ENCODE results near the gene NDUFV1. TPM values are rescaled to one million over a fixed set of nuclear protein-coding genes. Genes with fewer than 3 reads are reported as not detected.

Gene NDUFV1
- total and polyA plus RNA-seq, 3 donors from 2014 or later = 187 to 369 (median 312) TPM

GRCh38 chr11:67631853-67632174 is 25.1 kb downstream of the NDUFV1 start:
- intact Hi-C loops (cut with DNase I; ENCODE audit: low total_unique reads) = no loop called here
- DNase-seq = no peak
- TF ChIP-seq POLR2A (IDR thresholded peaks at IDR 0.05) (no peak), CTCF (IDR thresholded peaks at IDR 0.05) (no peak)
- WGBS, 2 donors = 88 to 95% methylated on average over 2 of the region's 2 CpGs
- Histone ChIP-seq H3K36me3 (ENCODE audit: low read depth, missing control alignments) (no peaks in the 10 kb centered on the region), H3K4me1 (peaks cover 5% of the 10 kb centered on the region), H3K4me3 (no peak overlapping the region), H3K27ac (no peak overlapping the region), H3K9me3 (no peaks in the 10 kb centered on the region), H3K27me3 (no peaks in the 10 kb centered on the region)

GRCh38 chr11:67632175-67632981 is 25.6 kb downstream of the NDUFV1 start:
- H3K9me3 ChIP-seq = no peaks in the 10 kb centered on the region
- intact Hi-C loops (cut with DNase I; ENCODE audit: low total_unique reads) = no loop called here
- H3K27me3 ChIP-seq = no peaks in the 10 kb centered on the region
- no peak overlapping the region for H3K4me3 ChIP-seq
- no peak overlapping the region for H3K27ac ChIP-seq
- TF ChIP-seq POLR2A (IDR thresholded peaks at IDR 0.05) = no peak
- no peak for TF ChIP-seq CTCF (IDR thresholded peaks at IDR 0.05)
- no peak for DNase-seq
- peaks cover 5% of the 10 kb centered on the region for H3K4me1 ChIP-seq
- H3K36me3 ChIP-seq (ENCODE audit: low read depth, missing control alignments) = no peaks in the 10 kb centered on the region
- WGBS, 2 donors = 81 to 85% methylated on average over 9 to 12 of the region's 12 CpGs

- TF ChIP-seq CTCF (IDR thresholded peaks at IDR 0.05) = no peak
- TF ChIP-seq POLR2A (IDR thresholded peaks at IDR 0.05) = no peak
- Histone ChIP-seq H3K4me3 (no peak overlapping the region), H3K27me3 (no peaks in the 10 kb centered on the region), H3K4me1 (peaks cover 5% of the 10 kb centered on the region), H3K27ac (no peak overlapping the region), H3K36me3 (ENCODE audit: low read depth, missing control alignments) (no peaks in the 10 kb centered on the region), H3K9me3 (no peaks in the 10 kb centered on the region)
- WGBS, 2 donors = 92 to 95% methylated on average over 30 of the region's 30 CpGs
- DNase-seq = no peak
- intact Hi-C loops (cut with DNase I; ENCODE audit: low total_unique reads) = no loop called here
Observed at GRCh38 chr11:67632982-67633755, 26.4 kb downstream of the NDUFV1 start.

- WGBS, 2 donors = 86 to 87% methylated on average over 8 to 19 of the region's 22 CpGs
- no peak overlapping the region for H3K27ac ChIP-seq
- H3K9me3 ChIP-seq = no peaks in the 10 kb centered on the region
- H3K36me3 ChIP-seq (ENCODE audit: low read depth, missing control alignments) = no peaks in the 10 kb centered on the region
- intact Hi-C loops (cut with DNase I; ENCODE audit: low total_unique reads) = no loop called here
- no peaks in the 10 kb centered on the region for H3K27me3 ChIP-seq
- H3K4me1 ChIP-seq = peaks cover 5% of the 10 kb centered on the region
- TF ChIP-seq POLR2A (IDR thresholded peaks at IDR 0.05) (no peak), CTCF (IDR thresholded peaks at IDR 0.05) (no peak)
- no peak for DNase-seq
- no peak overlapping the region for H3K4me3 ChIP-seq
Observed at GRCh38 chr11:67633758-67634365, 27.1 kb downstream of the NDUFV1 start.

Data from testis (tissue), 3 donors.